Measurements from ENCODE around the gene PRAF2.

Gene PRAF2

DNA sequence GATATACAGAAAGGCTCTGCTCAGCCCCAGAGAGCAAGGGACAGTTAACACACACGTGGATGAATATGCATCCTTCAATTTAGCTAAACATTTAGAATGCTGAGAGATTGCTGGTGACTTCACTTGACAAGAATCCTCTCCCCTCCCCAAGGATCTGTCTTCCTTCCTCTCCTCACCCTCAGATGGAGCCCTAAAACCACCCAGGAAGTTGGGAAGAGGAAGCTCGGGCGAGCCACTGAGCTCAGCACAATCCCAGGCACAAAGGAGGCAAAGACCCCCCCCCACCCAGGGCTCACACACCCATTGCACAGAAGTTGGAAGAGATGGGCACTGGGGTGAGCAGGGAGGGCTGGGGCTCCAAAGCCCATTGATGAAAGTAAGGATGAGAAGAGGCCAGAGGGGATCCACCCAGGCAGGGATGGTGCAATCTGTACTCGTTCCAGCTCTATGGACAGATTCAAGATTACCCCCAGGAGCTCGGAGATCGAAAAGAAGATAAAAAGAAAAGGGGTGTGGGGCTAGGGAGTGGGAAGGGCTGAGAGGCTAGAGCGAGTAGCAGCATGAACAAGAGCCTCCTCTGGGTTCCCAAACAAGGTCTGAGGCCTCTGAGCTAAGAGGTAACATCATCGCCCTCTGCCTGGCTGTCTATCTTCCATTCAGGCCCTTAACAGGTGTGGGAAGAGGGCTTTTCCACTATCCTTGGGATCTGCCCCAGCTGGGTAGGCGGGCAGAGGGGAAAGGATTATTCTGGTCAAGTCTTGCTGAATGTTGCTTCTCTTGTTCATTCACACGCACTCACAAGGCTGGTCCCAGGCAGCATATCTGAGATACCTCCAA lies 31.8 kb downstream of the PRAF2 start:
- no peak for DNase-seq (ENCODE audit: low spot score)

DNA sequence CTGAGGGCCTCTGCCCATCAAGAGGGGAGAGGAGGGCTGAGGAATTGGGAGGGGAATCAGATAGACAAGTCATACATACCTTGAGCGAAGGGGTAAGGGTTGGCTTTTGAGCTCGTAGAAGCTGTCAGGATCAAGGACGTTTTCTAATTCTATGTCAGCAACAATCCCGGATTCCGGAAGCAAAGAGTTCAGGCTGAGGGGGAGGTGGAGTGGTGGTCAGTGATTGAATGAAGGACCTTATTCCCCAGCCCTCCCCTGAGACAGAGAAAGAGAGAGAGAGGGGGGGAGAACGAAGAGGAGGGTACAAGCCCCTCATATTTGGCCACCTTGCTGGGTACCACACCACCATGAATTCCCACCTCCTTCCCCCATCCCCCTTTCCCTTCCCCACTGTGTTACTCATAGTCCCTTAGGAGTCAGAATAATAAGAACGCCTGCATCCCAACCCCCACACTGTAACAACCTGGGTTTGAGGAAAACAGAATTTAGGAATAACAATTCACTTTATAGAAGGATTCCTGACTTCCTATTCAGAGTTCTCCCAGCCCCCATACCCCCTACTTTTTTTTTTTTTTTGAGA lies 33.3 kb downstream of the PRAF2 start:
- no peak for DNase-seq (ENCODE audit: low spot score)

GRCh38 chrX:49039598-49040375 lies 34.0 kb downstream of the PRAF2 start:
- peak; percentile 72 for DNase-seq (ENCODE audit: low spot score)

- no peak for DNase-seq (ENCODE audit: low spot score)
Measured at GRCh38 chrX:49037883-49038475, 35.8 kb downstream of the PRAF2 start.

DNA sequence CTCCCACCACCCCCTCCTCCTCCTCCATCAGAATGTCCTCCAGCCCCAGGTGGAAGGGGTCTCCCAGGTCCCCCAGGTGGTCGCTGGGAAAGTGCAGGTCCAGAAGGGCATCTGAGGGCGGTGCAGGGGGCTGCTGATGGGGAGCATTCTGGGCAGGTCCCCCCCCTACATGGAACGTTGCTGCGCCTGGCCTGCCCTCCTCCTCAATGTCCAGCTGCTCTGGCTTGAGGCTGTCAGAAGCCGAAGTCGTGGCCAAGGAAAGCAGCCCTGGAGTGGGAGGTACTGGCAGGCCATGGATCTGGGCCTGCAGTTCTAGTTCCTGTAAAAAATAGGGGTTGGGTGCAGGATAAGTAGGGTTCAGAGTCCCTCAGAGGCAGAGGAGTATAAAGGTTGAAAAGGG lies 43.5 kb downstream of the PRAF2 start:
- DNase-seq (ENCODE audit: low spot score), result no peak

DNA sequence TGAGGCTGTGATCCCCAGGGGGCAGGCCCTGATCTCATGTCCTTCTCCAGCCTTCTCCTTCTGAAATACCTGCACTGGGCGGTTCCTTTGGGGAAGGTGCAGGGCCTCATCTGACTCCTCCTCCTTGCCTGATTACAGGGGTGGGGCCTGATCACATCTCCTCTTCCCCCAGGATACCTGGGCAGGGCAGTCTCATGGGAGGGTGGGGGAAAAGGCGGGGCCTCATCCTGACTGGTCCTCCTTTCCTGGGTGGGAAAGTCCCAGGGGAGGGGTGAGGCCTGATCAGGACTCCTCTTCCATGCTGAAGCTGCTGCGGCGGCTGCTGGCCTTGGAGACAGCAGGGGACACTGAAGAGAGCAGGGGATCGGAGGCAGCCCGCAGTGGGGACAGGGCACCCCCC lies 43.9 kb downstream of the PRAF2 start:
- DNase-seq (ENCODE audit: low spot score), result no peak
